Stimulated activated CD4-positive, alpha-beta T cell treated with anti-CD3 and anti-CD28 coated beads, Interleukin-12 subunit alpha, Interleukin-12 subunit beta, amount 100 ng/mL, for 48 hours (primary cell): ENCODE results near the gene EFNB2.

ENCODE experiments used
- DNase-seq, 3 donors: peaks; one replicate each; pipeline ENCODE4 v3.0.0-alpha.2; 2020; ENCODE audit warnings: low read depth in 2 of 3, low spot score in 1 of 3

Gene EFNB2

DNA sequence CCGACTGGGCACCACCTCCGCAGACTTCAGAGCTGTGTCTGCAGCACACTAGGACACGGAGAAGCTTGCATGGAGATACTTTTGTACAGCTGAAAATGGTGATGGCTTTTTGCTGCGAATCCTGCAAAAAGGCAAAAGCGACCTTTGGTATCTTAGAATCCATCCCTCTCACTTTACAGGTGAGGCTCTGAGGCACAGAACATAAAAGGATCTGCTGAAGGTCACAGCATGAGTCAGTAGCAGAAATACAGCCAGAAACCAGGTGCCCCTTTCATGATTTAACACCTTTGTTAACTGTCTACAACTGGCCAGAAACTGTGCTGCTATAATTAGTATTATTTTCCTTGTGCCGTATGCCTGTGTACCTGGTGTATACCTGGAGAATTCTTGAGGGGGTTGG, 48.3 kb downstream of the EFNB2 start:
- DNase-seq = no peak

GRCh38 chr13:106486287-106486686, 49.2 kb downstream of the EFNB2 start:
- no peak for DNase-seq

DNA sequence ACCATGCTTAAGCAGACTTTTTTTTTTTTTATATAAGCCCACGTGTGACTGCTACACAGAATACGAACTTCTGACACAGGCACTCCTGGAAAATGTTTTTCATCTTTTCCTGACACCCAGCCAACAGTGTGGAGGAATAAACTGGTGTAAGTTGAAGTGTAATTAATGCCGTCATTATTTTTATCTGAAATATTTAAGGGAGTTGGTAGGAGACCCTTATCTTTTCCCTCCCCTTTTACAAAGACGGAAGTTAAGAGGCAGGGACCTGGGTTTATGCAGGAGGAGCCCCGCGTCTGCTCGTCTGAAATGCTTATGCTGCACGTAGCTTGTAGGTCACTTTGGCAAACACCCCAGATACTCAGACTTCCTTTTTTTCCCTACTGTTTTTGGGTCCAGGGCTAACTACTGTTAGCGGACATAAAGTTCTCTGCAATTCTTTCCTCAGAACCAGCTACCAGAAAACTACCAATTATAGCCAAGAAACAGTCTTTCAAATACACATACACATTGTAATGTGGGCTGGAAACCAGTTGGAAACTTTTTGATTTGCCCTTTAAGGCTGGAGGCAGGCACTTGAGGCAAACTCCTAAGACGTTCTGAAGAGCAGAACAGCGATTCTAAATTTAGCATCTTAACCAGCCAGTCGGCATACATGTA, 50.8 kb downstream of the EFNB2 start:
- no peak for DNase-seq

DNA sequence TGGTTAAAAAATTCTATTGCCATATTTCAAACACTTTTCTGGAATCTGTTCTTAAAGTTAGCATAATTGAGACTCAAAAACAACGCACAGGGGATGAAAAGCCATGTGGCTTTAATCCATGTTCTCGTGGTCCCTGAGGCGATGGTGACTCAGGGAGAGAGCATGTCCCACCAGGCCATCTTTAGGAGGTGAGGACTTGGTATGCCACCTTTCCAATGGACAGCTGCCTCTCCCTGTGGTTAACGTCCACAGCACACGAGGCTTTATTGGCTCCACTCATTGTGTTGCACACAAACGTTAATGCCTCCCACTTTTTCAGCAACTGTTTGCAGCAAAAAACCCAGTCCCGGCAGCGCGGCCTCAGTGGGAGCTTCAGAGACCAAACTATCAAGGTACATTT, 51.4 kb downstream of the EFNB2 start:
- no peak for DNase-seq

DNA sequence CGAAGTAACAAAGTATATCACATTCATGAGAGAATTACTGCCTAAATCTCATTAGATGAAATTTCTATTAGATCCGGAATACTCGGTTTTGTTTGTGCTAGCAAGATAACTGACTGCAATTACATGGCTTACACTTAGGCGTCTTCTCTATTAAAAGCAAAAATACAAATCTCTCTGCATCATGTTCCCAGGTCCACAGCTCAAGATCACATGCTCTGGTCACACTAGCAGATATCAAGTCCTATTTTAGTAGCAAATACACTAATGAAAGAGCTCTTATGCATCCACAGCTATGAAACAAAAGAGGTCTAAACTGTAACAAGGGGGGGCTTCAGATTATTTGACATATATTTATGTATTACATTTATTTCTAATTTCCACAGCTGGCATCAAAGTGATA, 53.5 kb downstream of the EFNB2 start:
- no peak for DNase-seq

DNA sequence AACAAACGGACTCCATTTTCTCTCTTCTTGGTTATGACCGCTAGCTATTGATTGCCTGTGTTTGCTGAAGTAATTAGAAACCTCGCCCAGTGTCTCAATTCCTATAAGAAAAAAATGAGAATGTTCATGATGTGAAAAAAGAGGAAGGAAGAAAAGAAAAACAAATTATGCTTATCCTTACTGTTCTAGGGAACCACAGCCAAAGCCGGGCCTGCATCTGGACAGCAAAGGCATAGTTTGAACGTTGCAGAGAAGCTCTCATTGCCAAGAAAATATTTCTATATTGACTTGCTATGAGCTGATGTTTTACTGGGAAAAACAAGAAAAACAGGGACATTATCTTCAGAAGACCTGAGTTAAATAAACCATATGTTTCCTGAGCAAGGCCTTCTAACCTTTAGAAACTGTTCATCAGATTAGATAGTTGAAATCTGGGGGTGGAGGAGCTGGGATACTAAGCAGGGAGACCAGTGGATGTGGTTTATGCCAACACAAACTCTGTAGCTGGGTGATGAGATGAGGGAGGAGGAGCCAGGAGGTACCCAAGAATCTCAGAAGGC, 55.0 kb downstream of the EFNB2 start:
- DNase-seq = no peak

DNA sequence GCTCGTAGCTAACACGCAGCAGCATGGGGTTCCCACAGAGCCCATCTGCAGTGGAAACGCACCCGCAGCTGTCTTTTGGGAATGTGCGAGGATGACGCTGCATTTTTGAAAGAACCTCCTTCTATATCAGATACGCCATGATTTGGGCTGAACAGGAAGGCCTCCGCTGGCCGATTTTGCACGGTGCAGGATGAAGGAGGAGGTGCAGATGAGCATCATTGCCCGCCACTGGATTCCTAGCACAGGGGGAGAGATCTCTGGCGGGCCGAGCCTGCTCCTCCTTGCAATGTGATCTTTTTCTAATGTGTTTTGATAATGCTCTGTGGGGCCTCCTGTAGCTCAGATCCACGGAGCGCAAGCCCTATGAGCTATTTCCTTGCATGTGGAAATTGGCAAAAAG, 55.5 kb downstream of the EFNB2 start:
- DNase-seq = no peak

DNA sequence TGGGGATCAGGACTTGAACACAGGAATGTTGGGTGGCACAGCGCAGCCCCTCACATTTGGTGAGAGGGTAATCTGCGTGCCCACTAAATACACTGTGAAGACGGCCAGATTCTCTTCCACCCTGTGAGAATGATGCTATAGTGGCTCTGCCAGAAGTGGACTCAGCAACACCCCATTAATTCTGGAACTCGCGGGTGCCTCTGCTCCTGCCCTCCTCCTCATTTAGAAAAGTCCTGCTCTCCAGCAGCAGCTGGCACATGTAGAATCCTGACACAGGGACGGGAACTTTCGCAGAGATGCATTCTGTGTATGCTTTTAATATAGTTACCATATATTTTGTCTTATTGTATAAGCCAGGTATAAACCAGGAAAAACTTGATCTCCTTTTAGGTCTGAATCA, 57.3 kb downstream of the EFNB2 start:
- no peak for DNase-seq

DNA sequence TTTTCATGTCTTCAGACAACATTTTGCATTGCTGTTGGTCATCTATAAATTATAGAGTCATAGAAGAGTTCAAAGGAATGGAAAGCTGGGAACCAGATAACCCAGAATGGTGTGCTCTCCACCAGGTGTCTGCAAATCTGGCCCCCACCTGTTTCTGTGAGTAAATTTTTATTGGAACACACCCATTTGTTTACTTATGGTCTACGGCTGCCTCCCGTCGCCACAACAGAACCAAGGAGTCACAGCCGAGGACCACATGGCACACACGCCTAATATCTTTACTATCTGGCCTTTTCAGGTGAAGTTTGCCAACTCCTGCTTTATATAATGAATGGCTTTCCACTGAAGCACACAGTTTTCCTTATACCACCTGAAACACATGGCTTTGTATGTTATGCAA, 58.2 kb downstream of the EFNB2 start:
- no peak for DNase-seq

DNA sequence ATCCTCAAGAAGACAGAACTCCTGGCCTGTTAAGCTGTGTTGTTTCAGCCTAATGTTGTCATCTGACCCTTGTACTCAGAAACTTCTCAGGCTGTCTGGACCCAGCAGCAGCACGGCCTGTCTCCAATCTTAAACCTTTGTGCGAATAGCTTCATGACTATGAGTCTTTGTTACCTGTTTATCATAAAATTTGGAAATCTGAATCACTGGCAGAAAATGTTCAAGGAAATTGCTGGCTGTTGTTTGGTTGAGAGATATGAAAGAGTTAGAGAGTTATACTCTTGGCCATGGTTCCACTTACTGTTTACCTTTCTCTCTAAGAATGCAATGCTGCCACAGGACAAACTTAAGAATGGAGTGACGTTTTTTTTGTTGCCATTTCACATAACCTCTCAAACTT, 59.6 kb downstream of the EFNB2 start:
- no peak for DNase-seq

DNA sequence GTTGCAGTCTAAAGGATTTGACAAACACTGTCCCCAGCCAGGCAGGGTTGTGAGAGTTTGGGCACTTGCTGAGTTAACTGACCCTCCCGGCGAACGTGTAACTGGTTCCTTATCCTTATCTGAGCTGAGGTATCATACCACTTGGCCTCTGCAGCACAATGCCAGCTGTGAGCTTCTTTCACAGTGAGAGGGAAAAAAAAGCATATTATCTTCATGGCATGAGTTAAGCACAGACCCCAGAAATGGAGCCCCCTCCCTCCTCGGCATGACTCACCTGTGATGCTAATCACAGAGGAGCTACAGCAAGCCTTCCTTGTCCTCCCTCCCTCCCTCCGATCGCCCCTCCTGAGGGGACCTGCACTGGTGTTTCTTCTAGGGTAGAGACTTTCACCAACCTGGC, 60.5 kb downstream of the EFNB2 start:
- DNase-seq = no peak

GRCh38 chr13:106473154-106473553, 62.3 kb downstream of the EFNB2 start:
- no peak for DNase-seq

- no peak for DNase-seq
Measured at GRCh38 chr13:106472621-106473020, 62.8 kb downstream of the EFNB2 start.

- DNase-seq = no peak
Measured at GRCh38 chr13:106471957-106472543, 63.4 kb downstream of the EFNB2 start.

DNA sequence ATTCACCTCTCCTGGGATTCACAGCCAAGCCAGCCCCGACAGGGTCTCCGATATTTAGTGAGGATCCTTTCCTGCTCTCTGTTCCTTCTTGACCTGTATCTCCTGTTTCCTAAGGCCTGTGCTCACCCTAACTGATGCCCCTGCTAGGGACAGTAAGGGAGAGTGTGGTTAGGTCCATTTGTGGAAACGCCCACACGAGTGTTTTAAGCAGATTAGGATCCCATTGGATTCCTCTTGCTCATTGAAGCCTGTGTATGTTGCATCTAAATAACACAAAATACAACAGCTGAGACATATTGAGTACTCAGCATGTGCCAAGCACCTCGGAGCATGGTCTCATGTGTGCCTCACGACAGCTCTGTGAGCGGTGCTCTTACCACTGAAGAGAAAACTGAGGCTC, 64.9 kb downstream of the EFNB2 start:
- no peak for DNase-seq

DNA sequence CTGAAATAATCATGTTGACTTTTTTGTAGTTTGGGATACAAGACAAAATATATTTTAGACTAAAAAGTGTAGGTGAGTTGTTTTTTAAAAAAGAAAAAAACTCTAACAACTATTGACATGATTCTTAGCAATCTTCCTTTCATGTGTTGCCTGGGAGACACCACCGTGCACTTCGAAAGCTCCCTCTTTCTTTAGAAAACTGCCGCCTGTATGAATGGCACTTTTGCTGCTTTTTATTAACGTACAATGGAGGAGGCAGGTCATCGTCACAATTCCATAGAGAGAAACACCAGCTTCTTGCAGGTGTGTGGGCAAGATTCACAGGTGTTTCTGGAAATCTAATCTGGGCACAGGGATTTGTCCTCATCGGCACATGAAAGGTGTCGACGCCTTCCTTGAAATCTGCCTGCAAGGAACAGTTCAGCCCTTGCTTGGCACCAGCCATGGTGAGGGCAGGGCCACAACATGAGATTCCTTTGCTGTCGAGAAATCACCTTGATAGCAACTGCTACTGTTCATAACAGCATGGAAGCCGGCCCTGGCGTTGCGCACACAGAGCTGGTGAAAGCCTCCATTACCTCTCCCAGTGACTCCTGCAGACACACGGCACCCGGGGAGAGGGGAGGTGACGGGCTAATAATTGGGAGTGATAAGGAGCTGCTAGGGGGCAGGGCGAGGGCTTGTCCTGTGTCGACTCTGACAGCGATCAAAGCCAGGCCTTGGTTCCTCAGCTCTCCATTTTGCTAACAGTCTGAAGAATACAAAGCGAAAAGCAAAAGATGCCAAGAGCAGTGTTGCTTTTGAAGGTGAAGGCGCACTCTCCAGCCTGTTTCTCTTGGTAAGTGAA, 66.5 kb downstream of the EFNB2 start:
- DNase-seq = no peak

DNA sequence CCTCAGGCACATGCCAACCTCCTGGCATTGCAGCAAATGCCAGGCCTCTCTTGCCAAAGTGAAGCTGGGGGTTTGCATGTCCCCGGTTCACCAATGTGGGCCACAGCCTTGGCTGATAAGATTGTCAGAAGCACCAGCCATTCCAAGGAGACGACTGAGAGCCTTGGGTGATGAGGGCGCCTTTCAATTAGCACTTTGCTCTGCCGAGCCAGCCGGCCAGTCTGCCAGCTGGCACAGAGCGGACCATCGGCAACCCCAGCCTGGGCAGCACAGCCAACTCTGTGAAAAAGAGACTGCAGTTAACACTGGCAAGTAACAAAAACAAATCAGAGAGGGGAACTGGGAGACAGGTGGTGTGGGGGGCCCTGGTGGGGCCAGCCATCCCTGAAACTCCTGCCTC, 67.3 kb downstream of the EFNB2 start:
- no peak for DNase-seq

- no peak for DNase-seq
Measured at GRCh38 chr13:106467427-106468122, 67.9 kb downstream of the EFNB2 start.

DNA sequence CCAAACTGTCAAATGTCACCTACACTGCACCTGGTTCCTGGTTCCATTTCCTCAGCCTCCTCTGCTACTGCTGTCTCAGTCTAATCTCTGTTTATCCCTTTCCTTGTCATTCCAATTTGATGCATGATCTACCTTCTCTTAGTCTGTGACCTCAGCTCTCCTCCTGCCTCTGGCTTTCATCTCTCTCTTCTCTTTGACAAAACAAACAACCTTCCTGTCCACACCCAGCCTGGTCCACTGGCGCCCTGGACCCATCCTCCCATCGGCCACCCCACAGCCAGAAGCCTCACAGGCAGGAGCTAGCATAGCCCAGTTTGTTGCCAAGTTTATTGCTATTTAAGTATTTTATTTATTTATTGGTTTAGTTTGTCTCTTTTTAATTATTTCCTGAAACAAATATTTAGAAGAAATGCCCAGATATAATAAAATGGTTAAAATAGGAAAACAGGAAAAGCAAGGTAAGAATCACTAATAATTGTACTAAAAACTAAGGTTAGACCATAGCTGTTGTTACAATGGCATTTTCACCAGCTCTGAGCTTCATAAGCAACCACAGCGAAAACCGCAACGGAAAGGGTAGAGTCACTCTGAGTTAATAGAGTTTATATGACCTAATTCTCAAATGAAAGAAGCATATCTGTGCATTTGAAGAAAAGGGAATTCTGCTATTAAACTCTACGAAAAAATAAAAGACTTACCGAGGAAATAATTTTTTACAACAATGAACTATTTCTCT, 68.6 kb downstream of the EFNB2 start:
- DNase-seq = no peak

DNA sequence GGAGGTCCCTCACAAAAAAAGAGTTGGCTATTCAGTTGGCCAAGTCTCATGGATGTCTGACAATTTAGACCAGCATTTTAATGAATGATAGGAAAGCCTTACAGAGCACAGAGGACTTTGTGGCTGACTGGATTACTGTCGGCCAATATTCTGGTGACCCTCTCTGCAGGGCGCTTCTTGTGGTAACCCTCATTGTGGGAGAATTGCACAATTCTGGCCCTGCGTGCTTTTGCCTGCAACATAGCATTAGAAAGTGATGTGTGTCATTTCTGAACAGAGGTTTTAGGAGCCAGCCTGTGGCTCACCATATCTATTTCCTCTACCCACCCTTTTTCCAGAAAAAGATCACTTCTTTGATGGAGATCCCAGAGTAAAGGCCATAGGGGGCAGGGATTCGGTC, 71.4 kb downstream of the EFNB2 start:
- DNase-seq = no peak

DNA sequence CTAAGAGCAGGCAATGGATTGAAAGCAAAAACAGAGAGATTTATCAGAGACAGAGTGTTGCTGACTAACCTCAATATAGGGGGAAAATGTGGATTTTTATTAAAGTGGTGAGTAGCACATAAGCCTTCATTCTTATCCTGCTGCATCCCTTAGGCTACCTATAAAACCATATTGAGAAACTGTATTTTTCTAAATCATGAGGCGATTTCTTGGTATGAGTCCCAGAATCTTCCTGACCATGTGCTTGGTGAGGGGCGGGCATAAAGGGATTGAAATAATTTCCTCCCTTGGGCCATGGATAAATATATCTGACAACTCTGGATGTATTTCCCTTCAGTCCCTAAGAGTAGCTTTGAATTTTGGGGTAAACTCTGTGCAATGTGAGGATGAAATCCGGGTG, 72.8 kb downstream of the EFNB2 start:
- DNase-seq = no peak
